Measurements from ENCODE around the gene ATP1B2. TPM values are rescaled to one million over a fixed set of nuclear protein-coding genes. Genes with fewer than 3 reads are reported as not detected.

Gene ATP1B2
- polyA plus RNA-seq, 2 of the 4 experiments (the other 2 are of a cell fraction), result 0.10 to 0.16 TPM

DNA sequence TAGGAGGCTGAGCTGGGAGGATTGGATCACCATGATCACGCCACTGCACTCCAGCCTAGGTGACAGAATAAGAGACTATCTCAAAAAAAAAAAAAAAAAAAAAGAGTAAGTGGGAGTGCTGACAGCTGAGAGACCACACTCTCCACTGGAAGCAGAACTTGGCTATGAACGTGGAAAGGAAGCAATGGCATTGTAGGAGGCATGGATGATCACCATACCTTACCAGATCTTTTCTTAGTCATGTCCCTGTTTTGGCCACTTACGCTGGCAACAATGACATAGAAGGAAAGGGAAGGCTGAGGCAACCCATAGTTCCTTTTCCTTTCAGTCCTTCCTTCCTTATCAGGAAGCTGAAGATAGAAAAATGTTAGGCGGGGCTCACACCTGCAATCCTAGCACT is 3.7 kb upstream of the ATP1B2 start:
- H3K4me3 ChIP-seq, result no peak overlapping the region
- CTCF ChIA-PET, result interaction anchor here (0.6 to 8.0 kb wide), 7 partner anchors 9 to 115 kb away, joined by 3 to 80 read pairs (median 4); partner anchors contain the start of genes SAT2 and TP53
- peaks cover 16% of the 10 kb centered on the region; the same call in 1 of the 3 replicates for H3K4me1 ChIP-seq
- 68% methylated on average over 4 of the region's 4 CpGs for WGBS (ENCODE audit: missing lambda C conversion rate)
- FAIRE-seq (no peak), DNase-seq (ENCODE audit: low read depth in 1 of 2, low spot score in 1 of 2) (no peak), ATAC-seq (no peak)
- H3K27ac ChIP-seq, result no peak overlapping the region
- H3K4me2 ChIP-seq, result no peak overlapping the region
- no peaks in the 10 kb centered on the region for H3K9me3 ChIP-seq
- no peak for TF ChIP-seq ZSCAN20 (CRISPR knock-in tag; IDR thresholded peaks at IDR 0.05)
- TF ChIP-seq E2F6 (IDR thresholded peaks at IDR 0.05; ENCODE audit: borderline replicate concordance, low read depth), result no peak
- TF ChIP-seq NR3C1 (IDR thresholded peaks at IDR 0.05), result no peak
- TF ChIP-seq MYC (IDR thresholded peaks at IDR 0.05; ENCODE audit: borderline replicate concordance, low read length), result no peak
- no peak for TF ChIP-seq FOSL2 (IDR thresholded peaks at IDR 0.05)
- TF ChIP-seq FOSL2 (CRISPR knock-in tag; IDR thresholded peaks at IDR 0.05), result no peak
- TF ChIP-seq BHLHE40 (IDR thresholded peaks at IDR 0.05; ENCODE audit: low read depth, low read length), result no peak
- TF ChIP-seq NPAS2 (CRISPR knock-in tag; IDR thresholded peaks at IDR 0.05; ENCODE audit: borderline replicate concordance), result no peak
- TF ChIP-seq BCL3 (IDR thresholded peaks at IDR 0.05), result no peak
- no peak for TF ChIP-seq ELK1 (IDR thresholded peaks at IDR 0.05; ENCODE audit: low read depth, low read length)
- no peak for TF ChIP-seq PHF8 (IDR thresholded peaks at IDR 0.05; ENCODE audit: borderline replicate concordance, low read depth)
- no peak for TF ChIP-seq POLR2A (IDR thresholded peaks at IDR 0.05; ENCODE audit: low read length)
- no peak for TF ChIP-seq ZC3H11A (IDR thresholded peaks at IDR 0.05)
- TF ChIP-seq HOXB13 (CRISPR knock-in tag; IDR thresholded peaks at IDR 0.05; ENCODE audit: low read depth), result no peak
- no peak for TF ChIP-seq MAZ (IDR thresholded peaks at IDR 0.05; ENCODE audit: borderline replicate concordance, low read depth, low read length)
- no peak for TF ChIP-seq CBX2 (IDR thresholded peaks at IDR 0.05; ENCODE audit: borderline replicate concordance, low read depth)
- TF ChIP-seq FOXS1 (CRISPR knock-in tag; IDR thresholded peaks at IDR 0.05), result no peak
- TF ChIP-seq CEBPB (IDR thresholded peaks at IDR 0.05), result no peak
- no peak for TF ChIP-seq KDM5A (IDR thresholded peaks at IDR 0.05)
- POLR2A ChIA-PET, result no interaction called here

GRCh38 chr17:7651097-7651664 is 455 bp downstream of the ATP1B2 start:
- no peak for DNase-seq (ENCODE audit: low read depth in 1 of 2, low spot score in 1 of 2)
- TF ChIP-seq, protein P1, sequence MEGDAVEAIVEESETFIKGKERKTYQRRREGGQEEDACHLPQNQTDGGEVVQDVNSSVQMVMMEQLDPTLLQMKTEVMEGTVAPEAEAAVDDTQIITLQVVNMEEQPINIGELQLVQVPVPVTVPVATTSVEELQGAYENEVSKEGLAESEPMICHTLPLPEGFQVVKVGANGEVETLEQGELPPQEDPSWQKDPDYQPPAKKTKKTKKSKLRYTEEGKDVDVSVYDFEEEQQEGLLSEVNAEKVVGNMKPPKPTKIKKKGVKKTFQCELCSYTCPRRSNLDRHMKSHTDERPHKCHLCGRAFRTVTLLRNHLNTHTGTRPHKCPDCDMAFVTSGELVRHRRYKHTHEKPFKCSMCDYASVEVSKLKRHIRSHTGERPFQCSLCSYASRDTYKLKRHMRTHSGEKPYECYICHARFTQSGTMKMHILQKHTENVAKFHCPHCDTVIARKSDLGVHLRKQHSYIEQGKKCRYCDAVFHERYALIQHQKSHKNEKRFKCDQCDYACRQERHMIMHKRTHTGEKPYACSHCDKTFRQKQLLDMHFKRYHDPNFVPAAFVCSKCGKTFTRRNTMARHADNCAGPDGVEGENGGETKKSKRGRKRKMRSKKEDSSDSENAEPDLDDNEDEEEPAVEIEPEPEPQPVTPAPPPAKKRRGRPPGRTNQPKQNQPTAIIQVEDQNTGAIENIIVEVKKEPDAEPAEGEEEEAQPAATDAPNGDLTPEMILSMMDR (IDR thresholded peaks at IDR 0.05), result no peak
- peak; percentile 82; the same call in 1 of the 2 replicates for TF ChIP-seq RNF2 (IDR thresholded peaks at IDR 0.05; ENCODE audit: borderline replicate concordance, low read depth)
- TF ChIP-seq CBX8 (IDR thresholded peaks at IDR 0.05), result peak; percentile 94
- ChIA-PET CTCF (interaction anchor here (0.8 to 8.0 kb wide), 10 partner anchors 15 to 62 kb away, joined by 3 to 80 read pairs (median 4); partner anchors contain the start of genes FXR2, SAT2, TP53 and WRAP53), POLR2A (interaction anchor here (0.8 to 2.5 kb wide), 4 partner anchors 18 to 40 kb away, joined by 3 to 32 read pairs (median 8); partner anchors contain the start of genes SAT2 and TP53)
- Histone ChIP-seq H3K4me3 (peak overlapping the region; percentile 59), H3K4me1 (peaks cover 16% of the 10 kb centered on the region; the same call in 1 of the 3 replicates), H3K9me3 (no peaks in the 10 kb centered on the region), H3K27ac (peak overlapping the region in 1 of 2 experiments; percentile 58; a peak in 4 of 6 replicates), H3K4me2 (peak overlapping the region; percentile 100)
- 20% methylated on average over 25 of the region's 45 CpGs for WGBS (ENCODE audit: missing lambda C conversion rate)
- no peak for FAIRE-seq
- ATAC-seq, result peak in 1 of 2 experiments; percentile 8; a peak in 1 of 6 replicates

All from A549 (cell line).